Panc1 (cell line): ENCODE results near the gene SLC12A9. TPM values are rescaled to one million over a fixed set of nuclear protein-coding genes. Genes with fewer than 3 reads are reported as not detected.

Experiments used
- ATAC-seq: fragments of 200-7000 bp; cut with Tn5 transposase; 2 replicates; pipeline ENCODE4 v1.9.1; 2020; ENCODE audit warnings: mild to moderate bottlenecking, moderate library complexity
- BruUV-seq: library from RNA; stranded (reverse); fragments of 400-500 nt; replicated peaks from 2 replicates; lab custom pipeline; 2021; lab: Mats Ljungman, UMichigan
- CTCF ChIA-PET: fragments of 300-600 bp; sonication (Branson Sonifier 250); formaldehyde crosslinking; loops from one replicate; lab custom pipeline; 2022; ENCODE audit warnings: antibody characterized with exemption; lab: Charles Lee
- POLR2A ChIA-PET: fragments of 300-600 bp; sonication (Branson Sonifier 250); formaldehyde crosslinking; loops from one replicate; lab custom pipeline; 2022; ENCODE audit warnings: antibody characterized with exemption; lab: Charles Lee
- DNase-seq: peaks from one replicate; pipeline ENCODE4 v3.0.0-alpha.2; 2010; ENCODE audit warnings: low read depth, low spot score
- H3K27ac ChIP-seq: 2 replicates; pipeline ENCODE4 v1.5.1; 2011; ENCODE audit warnings: mild to moderate bottlenecking, low read length, inconsistent platforms
- H3K27me3 ChIP-seq: fragments of 200-500 bp; sonication (Bioruptor generic); 2 replicates; pipeline ENCODE4 v1.6.0; 2014; ENCODE audit warnings: low read length, inconsistent platforms; ENCODE audit not compliant: control insufficient read depth, insufficient read depth
- H3K36me3 ChIP-seq: fragments of 200-500 bp; sonication (Bioruptor generic); 2 replicates; pipeline ENCODE4 v1.5.1; 2014; ENCODE audit warnings: inconsistent platforms, mild to moderate bottlenecking, low read length, moderate library complexity; ENCODE audit not compliant: control insufficient read depth, insufficient read depth
- H3K4me1 ChIP-seq: 2 replicates; pipeline ENCODE4 v1.5.1; 2011; ENCODE audit warnings: inconsistent platforms, mild to moderate bottlenecking, low read length, moderate library complexity; ENCODE audit not compliant: control insufficient read depth, insufficient read depth
- H3K4me3 ChIP-seq, 2 experiments: 2 replicates each; pipeline ENCODE4 v1.5.1; 2011 to 2012; ENCODE audit warnings: low read depth in 2 of 2, low read length in 2 of 2, mild to moderate bottlenecking in 2 of 2, inconsistent platforms in 1 of 2, moderate library complexity in 1 of 2
- H3K9me3 ChIP-seq: fragments of 200-500 bp; sonication (Bioruptor generic); 2 replicates; pipeline ENCODE4 v1.5.1; 2014; ENCODE audit warnings: low read depth, mild to moderate bottlenecking, inconsistent platforms, low read length, moderate library complexity; ENCODE audit not compliant: control insufficient read depth, insufficient read depth
- POLR2AphosphoS5 ChIP-seq: IDR thresholded peaks from 2 replicates; pipeline ENCODE4 v1.6.1; 2012; ENCODE audit warnings: mild to moderate bottlenecking, low read depth, low read length, moderate library complexity
- SIN3A ChIP-seq: IDR thresholded peaks from 2 replicates; pipeline ENCODE4 v1.6.1; 2012; ENCODE audit warnings: low read depth, mild to moderate bottlenecking, low read length, moderate library complexity, borderline replicate concordance; ENCODE audit not compliant: insufficient read depth
- TCF7L2 ChIP-seq: IDR thresholded peaks from 2 replicates; pipeline ENCODE4 v1.6.1; 2011; ENCODE audit warnings: mild to moderate bottlenecking, low read depth, low read length, inconsistent platforms
- in situ Hi-C: cut with HindIII; loops from 2 replicates; pipeline ENCODE4 v1.10.0; 2016; ENCODE audit warnings: low sequenced_read_pairs, low pct_unique_long_range_greater_than_20kb
- intact Hi-C: fragments of 100-400 bp; cut with micrococcal nuclease; formaldehyde crosslinking; loops from one replicate; pipeline ENCODE4 v1.10.0; 2022; ENCODE audit not compliant: unreplicated experiment
- total RNA-seq: library from RNA; stranded (reverse); gene quantifications from one replicate; pipeline ENCODE4 v1.2.1, GENCODE V29; 2021; ENCODE audit not compliant: unreplicated experiment
- TF ChIP-seq, protein P1 (sequence below), 2 experiments: IDR thresholded peaks; 2 replicates each; pipeline ENCODE4 v1.6.1; 2011 to 2012; ENCODE audit warnings: low read depth in 2 of 2, control low read depth in 1 of 2, low read length in 1 of 2, mild to moderate bottlenecking in 1 of 2, moderate library complexity in 1 of 2; ENCODE audit not compliant: insufficient read depth in 1 of 2
- TF ChIP-seq, protein P2 (sequence below): fragments of 450-650 bp; IDR thresholded peaks from 2 replicates; pipeline ENCODE4 v1.5.1; 2017; ENCODE audit warnings: mild to moderate bottlenecking

SLC12A9 gene
- total RNA-seq, 1 experiment from 2014 or later = 31.1 TPM

GRCh38 chr7:100855515-100855914, 3.0 kb downstream of the SLC12A9 start:
- no TSS peak for BruUV-seq
- in situ Hi-C loops (no loop called here), intact Hi-C loops (no loop called here)
- POLR2A ChIA-PET = interaction anchor here (1.1 kb wide), 1 partner anchor 19 kb away, joined by 9 read pairs; the partner anchor contains the start of gene SRRT
- Histone ChIP-seq H3K36me3 (no peaks in the 10 kb centered on the region), H3K27me3 (no peaks in the 10 kb centered on the region), H3K4me3 (no peak overlapping the region), H3K27ac (no peak overlapping the region), H3K4me1 (peaks cover 3% of the 10 kb centered on the region; the same call in 1 of the 2 replicates), H3K9me3 (no peaks in the 10 kb centered on the region)
- DNase-seq (no peak), ATAC-seq (no peak)
- CTCF ChIA-PET = no interaction called here
- TF ChIP-seq, protein P1, sequence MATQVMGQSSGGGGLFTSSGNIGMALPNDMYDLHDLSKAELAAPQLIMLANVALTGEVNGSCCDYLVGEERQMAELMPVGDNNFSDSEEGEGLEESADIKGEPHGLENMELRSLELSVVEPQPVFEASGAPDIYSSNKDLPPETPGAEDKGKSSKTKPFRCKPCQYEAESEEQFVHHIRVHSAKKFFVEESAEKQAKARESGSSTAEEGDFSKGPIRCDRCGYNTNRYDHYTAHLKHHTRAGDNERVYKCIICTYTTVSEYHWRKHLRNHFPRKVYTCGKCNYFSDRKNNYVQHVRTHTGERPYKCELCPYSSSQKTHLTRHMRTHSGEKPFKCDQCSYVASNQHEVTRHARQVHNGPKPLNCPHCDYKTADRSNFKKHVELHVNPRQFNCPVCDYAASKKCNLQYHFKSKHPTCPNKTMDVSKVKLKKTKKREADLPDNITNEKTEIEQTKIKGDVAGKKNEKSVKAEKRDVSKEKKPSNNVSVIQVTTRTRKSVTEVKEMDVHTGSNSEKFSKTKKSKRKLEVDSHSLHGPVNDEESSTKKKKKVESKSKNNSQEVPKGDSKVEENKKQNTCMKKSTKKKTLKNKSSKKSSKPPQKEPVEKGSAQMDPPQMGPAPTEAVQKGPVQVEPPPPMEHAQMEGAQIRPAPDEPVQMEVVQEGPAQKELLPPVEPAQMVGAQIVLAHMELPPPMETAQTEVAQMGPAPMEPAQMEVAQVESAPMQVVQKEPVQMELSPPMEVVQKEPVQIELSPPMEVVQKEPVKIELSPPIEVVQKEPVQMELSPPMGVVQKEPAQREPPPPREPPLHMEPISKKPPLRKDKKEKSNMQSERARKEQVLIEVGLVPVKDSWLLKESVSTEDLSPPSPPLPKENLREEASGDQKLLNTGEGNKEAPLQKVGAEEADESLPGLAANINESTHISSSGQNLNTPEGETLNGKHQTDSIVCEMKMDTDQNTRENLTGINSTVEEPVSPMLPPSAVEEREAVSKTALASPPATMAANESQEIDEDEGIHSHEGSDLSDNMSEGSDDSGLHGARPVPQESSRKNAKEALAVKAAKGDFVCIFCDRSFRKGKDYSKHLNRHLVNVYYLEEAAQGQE (IDR thresholded peaks at IDR 0.05; ENCODE audit: insufficient read depth in 1 of 2, low read depth in 2 of 2, low read length in 1 of 2) = no peak
- no peak for TF ChIP-seq TCF7L2
- TF ChIP-seq POLR2AphosphoS5 = no peak
- no peak for TF ChIP-seq SIN3A
- TF ChIP-seq, protein P2, sequence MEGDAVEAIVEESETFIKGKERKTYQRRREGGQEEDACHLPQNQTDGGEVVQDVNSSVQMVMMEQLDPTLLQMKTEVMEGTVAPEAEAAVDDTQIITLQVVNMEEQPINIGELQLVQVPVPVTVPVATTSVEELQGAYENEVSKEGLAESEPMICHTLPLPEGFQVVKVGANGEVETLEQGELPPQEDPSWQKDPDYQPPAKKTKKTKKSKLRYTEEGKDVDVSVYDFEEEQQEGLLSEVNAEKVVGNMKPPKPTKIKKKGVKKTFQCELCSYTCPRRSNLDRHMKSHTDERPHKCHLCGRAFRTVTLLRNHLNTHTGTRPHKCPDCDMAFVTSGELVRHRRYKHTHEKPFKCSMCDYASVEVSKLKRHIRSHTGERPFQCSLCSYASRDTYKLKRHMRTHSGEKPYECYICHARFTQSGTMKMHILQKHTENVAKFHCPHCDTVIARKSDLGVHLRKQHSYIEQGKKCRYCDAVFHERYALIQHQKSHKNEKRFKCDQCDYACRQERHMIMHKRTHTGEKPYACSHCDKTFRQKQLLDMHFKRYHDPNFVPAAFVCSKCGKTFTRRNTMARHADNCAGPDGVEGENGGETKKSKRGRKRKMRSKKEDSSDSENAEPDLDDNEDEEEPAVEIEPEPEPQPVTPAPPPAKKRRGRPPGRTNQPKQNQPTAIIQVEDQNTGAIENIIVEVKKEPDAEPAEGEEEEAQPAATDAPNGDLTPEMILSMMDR = no peak

DNA sequence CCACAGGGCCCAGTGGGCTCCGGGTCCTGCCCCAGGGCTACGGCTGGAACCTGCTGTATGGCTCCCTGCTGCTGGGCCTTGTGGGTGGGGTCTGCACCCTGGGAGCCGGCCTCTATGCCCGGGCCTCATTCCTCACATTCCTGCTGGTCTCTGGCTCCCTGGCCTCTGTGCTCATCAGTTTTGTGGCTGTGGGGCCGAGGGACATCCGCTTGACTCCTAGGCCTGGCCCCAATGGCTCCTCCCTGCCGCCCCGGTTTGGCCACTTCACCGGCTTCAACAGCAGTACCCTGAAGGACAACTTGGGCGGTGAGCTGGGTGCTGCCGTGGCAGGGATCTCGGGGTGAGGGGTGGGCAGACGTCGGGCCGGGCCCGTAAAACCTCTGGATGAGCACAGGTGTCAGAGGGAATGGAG, 4.4 kb downstream of the SLC12A9 start:
- intact Hi-C loops = no loop called here
- Histone ChIP-seq H3K4me3 (no peak overlapping the region), H3K36me3 (no peaks in the 10 kb centered on the region), H3K27me3 (no peaks in the 10 kb centered on the region), H3K4me1 (no peaks in the 10 kb centered on the region; the same call in 1 of the 2 replicates), H3K27ac (no peak overlapping the region), H3K9me3 (no peaks in the 10 kb centered on the region)
- DNase-seq = no peak
- in situ Hi-C loops = no loop called here
- CTCF ChIA-PET = no interaction called here
- BruUV-seq = no TSS peak
- no peak for TF ChIP-seq POLR2AphosphoS5
- TF ChIP-seq SIN3A = no peak
- TF ChIP-seq, protein P2 = no peak
- TF ChIP-seq, protein P1 (IDR thresholded peaks at IDR 0.05; ENCODE audit: insufficient read depth in 1 of 2, low read depth in 2 of 2, low read length in 1 of 2) = no peak
- TF ChIP-seq TCF7L2 = no peak
- POLR2A ChIA-PET = no interaction called here
- ATAC-seq = no peak
